ENCODE data around the gene PMVK.

Gene PMVK

DNA sequence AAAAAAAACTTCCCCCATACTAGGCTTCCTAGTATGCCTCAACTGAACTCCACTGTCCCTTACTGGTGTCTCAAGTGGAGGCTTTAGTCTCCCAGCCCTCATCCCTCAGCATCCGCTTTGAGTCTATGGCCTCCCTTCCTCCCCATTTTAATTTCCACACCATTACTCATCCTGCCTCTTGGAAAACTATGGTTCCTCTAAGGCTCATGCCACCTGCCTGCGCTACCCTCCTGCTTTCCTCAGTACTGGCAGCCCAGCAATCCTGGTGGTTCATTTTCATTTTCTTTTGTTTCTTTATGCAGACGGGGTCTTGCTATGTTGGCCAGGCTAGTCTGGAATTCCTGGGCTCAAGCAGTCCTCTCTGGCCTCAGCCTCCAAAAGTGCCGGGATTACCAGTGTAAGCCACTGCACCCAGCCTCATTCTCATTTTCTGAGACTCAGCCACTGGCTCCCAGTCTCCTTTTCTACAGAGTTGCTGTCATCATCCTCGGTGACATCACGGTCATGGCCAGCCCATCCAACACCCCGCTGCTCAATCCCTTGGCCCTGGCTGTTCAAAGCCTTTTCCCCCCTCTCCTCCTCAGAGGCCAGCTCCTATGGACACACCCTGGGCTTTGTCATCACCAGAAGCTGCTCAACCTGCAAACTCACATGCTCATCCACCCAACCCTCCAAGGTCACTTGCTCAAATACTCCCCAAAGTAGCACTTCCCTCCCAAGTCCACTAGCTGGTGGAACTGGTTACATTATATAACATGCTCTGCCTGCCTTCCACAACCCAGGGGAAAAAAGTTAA is 2.3 kb upstream of the PMVK start:
- Histone ChIP-seq H3K36me3 (ENCODE audit: insufficient read depth, low read length) (no peaks in the 10 kb centered on the region), H3K9me3 (ENCODE audit: low read depth, low read length) (no peaks in the 10 kb centered on the region), H3K27ac (peak overlapping the region; percentile 99; the same call in 1 of the 2 replicates), H3K9ac (ENCODE audit: insufficient read length) (no peak overlapping the region), H3K4me3 (no peak overlapping the region)
- TF ChIP-seq POLR2AphosphoS5 (IDR thresholded peaks at IDR 0.05; ENCODE audit: borderline replicate concordance, low read depth, low read length) (no peak), FOXP2 (optimal IDR thresholded peaks at IDR 0.05; ENCODE audit: control extremely low read depth, extremely low read length, insufficient read depth) (no peak), EZH2 (IDR thresholded peaks at IDR 0.05) (no peak)
- no peak for DNase-seq (ENCODE audit: low read depth, low spot score)

DNA sequence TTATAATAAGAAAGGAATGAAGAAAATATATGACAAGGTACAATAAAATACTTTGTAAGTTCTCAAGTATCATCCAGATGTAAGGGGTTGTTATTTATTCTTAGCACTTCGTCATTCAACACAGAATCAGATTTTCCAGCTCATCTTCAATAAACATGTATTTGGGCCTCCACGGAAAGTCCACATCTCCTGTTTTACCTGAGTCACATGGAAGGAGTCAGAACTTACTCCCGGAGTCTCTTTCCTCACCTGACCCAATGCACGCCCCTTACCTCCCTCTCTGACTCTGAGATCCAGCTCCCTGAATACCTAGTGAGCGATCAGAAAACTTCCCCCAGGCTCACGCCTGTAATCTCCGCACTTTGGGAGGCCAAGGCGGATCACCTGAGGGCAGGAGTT is 1.5 kb upstream of the PMVK start:
- Histone ChIP-seq H3K36me3 (ENCODE audit: insufficient read depth, low read length) (no peaks in the 10 kb centered on the region), H3K27ac (peak overlapping the region; percentile 99), H3K9ac (ENCODE audit: insufficient read length) (peak overlapping the region; percentile 99), H3K4me3 (peak overlapping the region; percentile 98), H3K9me3 (ENCODE audit: low read depth, low read length) (no peaks in the 10 kb centered on the region)
- no peak for DNase-seq (ENCODE audit: low read depth, low spot score)
- TF ChIP-seq EZH2 (IDR thresholded peaks at IDR 0.05) (no peak), POLR2AphosphoS5 (IDR thresholded peaks at IDR 0.05; ENCODE audit: borderline replicate concordance, low read depth, low read length) (no peak)

DNA sequence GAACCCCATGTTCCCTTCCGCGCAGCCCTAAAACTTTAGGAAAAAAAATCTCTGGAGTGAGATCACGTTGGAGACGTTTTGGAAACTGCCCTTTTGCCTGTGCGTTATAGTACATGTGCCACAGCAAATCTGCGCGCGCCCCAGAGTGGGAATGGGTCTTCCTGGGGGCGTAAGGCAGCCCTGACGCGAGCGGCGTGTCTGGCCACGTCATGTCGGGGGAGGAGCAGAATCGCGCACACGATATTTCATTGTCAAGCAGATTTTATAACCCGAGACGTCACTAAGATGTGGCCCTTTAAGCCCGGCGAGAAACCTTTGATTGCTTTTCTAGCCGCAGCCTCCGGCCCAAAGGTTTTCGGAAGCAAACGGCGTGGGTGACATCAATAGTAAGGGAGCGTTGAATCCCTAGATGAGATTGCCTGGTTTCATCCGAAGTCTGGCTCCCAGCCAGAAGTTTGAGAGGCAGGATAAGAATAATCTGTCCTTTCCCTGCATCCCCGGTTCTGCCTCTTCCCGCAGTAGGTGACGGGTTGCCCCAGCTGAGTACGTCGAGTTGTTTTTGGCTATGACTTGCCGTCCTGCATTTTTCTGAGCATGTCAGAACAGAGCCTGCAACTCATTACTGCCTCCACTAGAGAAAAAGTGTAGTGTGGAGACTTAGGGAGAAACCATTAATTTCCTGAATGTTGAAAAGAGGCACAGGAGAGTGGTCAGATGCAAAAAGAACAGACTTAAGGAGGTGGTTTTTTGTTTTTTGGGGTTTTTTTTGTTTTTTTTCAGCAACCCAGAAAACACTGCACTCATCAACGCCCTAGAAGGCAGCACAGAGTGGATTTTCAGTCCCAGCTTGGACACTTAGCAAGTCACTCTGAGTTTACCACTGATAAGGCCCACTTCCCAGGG is 817 bp upstream of the PMVK start:
- TF ChIP-seq EZH2 (IDR thresholded peaks at IDR 0.05) = no peak
- TF ChIP-seq POLR2AphosphoS5 (IDR thresholded peaks at IDR 0.05; ENCODE audit: borderline replicate concordance, low read depth, low read length) = peak; percentile 73
- TF ChIP-seq FOXP2 (optimal IDR thresholded peaks at IDR 0.05; ENCODE audit: control extremely low read depth, extremely low read length, insufficient read depth) = no peak
- H3K9ac ChIP-seq (ENCODE audit: insufficient read length) = peak overlapping the region; percentile 99
- peak overlapping the region; percentile 98 for H3K4me3 ChIP-seq
- H3K27ac ChIP-seq = peak overlapping the region; percentile 99
- H3K9me3 ChIP-seq (ENCODE audit: low read depth, low read length) = no peaks in the 10 kb centered on the region
- peak; percentile 85 for DNase-seq (ENCODE audit: low read depth, low spot score)
- no peaks in the 10 kb centered on the region for H3K36me3 ChIP-seq (ENCODE audit: insufficient read depth, low read length)

DNA sequence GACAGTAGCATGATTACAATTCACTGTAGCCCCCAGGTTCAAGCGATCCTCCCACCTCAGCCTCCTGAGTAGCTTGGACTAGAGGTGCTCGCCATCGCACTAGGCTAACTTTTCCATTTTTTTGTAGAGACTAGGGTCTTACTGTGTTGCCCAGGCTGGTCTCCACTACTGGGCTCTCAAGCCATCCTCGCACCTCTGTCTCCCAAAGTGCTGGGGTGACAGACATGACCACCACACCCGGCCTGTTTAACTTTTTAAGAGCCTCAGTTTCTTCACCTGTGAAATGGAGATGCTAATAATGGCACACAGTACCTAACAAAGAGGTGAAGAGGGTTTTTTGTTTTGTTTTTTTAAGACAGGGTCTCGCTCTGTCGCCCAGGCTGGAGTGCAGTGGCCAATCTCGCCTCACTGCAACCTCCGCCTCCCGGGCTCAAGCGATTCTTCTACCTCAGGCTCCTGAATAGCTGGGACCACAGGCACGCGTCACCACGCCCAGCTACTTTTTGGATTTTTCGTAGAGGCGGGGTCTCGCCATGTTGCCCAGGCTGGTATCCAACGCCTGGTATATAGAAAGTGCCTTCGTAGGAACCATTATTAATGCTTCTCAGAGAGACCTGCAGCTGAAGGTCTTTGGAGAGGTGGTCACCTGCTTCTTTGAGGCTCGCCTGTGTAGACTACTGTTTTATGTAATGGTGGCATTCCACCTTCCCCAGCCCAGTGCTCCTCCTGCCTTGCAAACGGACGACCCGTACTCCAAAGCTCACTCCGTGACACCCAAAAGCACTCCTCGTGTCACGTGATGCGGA is 567 bp downstream of the PMVK start:
- no peaks in the 10 kb centered on the region for H3K36me3 ChIP-seq (ENCODE audit: insufficient read depth, low read length)
- H3K4me3 ChIP-seq = peak overlapping the region; percentile 98
- no peaks in the 10 kb centered on the region for H3K9me3 ChIP-seq (ENCODE audit: low read depth, low read length)
- peak overlapping the region; percentile 99 for H3K27ac ChIP-seq
- no peak for DNase-seq (ENCODE audit: low read depth, low spot score)
- peak overlapping the region; percentile 99 for H3K9ac ChIP-seq (ENCODE audit: insufficient read length)
- TF ChIP-seq FOXP2 (optimal IDR thresholded peaks at IDR 0.05; ENCODE audit: control extremely low read depth, extremely low read length, insufficient read depth) (no peak), EZH2 (IDR thresholded peaks at IDR 0.05) (no peak), POLR2AphosphoS5 (IDR thresholded peaks at IDR 0.05; ENCODE audit: borderline replicate concordance, low read depth, low read length) (no peak)

DNA sequence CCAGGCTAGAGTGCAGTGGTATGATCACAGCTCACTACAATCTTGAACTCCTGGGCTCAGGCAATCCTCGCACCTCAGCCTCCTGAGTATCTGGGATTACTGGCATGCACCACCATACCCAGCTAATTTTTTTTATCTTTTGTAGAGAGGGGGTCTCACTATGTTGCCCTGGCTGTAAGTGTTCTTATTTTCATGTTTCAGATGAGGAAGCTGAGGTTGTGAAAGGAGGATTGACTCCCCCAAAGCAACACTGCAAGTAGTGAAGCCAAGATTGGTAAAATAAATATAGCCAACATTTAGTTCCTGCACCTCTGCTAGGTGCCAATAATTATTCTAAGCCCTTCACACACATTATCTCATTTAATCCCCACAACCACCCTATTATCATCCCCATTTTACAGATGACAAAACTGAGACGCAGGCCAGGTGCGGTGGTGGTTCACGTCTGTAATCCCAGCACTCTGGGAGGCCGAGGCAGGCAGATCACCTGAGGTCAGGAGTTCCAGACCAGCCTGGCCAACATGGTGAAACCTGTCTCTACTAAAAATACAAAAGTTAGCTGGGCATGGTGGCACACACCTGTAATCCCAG is 2.1 kb downstream of the PMVK start:
- TF ChIP-seq FOXP2 (optimal IDR thresholded peaks at IDR 0.05; ENCODE audit: control extremely low read depth, extremely low read length, insufficient read depth) = no peak
- no peak for TF ChIP-seq POLR2AphosphoS5 (IDR thresholded peaks at IDR 0.05; ENCODE audit: borderline replicate concordance, low read depth, low read length)
- no peak for TF ChIP-seq EZH2 (IDR thresholded peaks at IDR 0.05)
- Histone ChIP-seq H3K27ac (no peak overlapping the region), H3K9me3 (ENCODE audit: low read depth, low read length) (no peaks in the 10 kb centered on the region), H3K9ac (ENCODE audit: insufficient read length) (no peak overlapping the region), H3K36me3 (ENCODE audit: insufficient read depth, low read length) (no peaks in the 10 kb centered on the region), H3K4me3 (no peak overlapping the region)
- no peak for DNase-seq (ENCODE audit: low read depth, low spot score)

DNA sequence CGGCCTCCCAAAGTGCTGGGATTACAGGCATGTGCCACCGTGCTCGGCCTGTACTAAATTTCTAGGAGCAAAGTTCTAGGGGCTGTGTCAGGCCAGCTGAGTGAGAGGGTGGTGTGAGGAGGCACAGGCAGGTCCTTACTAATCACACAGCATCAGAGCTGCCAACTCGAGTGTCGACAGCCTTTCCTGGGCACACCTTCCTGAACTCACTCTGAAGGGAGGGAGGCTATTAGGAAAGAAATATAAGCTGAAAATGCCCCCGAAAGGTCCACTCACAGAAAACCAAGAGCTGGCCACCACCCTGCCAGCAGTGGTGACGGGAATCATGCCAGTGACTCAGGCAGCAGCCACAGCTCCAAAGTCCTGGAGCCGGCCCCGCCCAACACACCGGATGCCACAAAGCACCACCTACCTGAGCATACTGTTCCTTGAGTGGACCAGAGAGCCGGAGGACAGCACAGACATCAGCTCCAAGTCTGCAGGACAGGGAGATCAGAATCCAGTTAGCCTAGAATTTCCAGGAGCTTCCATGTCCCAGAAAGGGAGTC is 4.5 kb downstream of the PMVK start:
- Histone ChIP-seq H3K9ac (ENCODE audit: insufficient read length) (no peak overlapping the region), H3K4me3 (no peak overlapping the region), H3K9me3 (ENCODE audit: low read depth, low read length) (no peaks in the 10 kb centered on the region), H3K36me3 (ENCODE audit: insufficient read depth, low read length) (peaks cover 10% of the 10 kb centered on the region; the same call in 1 of the 2 replicates), H3K27ac (no peak overlapping the region)
- no peak for DNase-seq (ENCODE audit: low read depth, low spot score)
- TF ChIP-seq FOXP2 (optimal IDR thresholded peaks at IDR 0.05; ENCODE audit: control extremely low read depth, extremely low read length, insufficient read depth) (no peak), POLR2AphosphoS5 (IDR thresholded peaks at IDR 0.05; ENCODE audit: borderline replicate concordance, low read depth, low read length) (no peak), EZH2 (IDR thresholded peaks at IDR 0.05) (no peak)

DNA sequence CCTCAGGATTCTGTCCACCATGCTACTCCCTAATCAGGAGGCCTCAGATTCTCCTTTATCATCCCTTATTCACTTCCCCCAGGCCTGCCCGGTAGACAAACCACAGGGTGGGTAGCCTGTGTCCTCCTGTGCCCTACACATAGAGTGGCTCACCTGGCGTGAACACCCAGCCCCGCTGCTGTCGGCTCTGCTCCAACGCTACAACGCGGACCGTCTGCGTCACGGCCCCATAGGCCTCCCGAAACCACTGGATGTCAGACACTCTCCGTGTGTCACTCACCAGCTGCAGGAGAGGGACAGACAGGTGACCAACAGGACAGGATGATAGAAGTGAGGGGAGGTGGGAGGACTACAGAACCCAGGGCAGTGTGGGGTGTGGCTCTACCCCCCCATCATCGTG is 10.3 kb downstream of the PMVK start:
- Histone ChIP-seq H3K36me3 (ENCODE audit: insufficient read depth, low read length) (peaks cover 36% of the 10 kb centered on the region; the same call in 1 of the 2 replicates), H3K9ac (ENCODE audit: insufficient read length) (no peak overlapping the region), H3K27ac (no peak overlapping the region), H3K4me3 (no peak overlapping the region), H3K9me3 (ENCODE audit: low read depth, low read length) (no peaks in the 10 kb centered on the region)
- DNase-seq (ENCODE audit: low read depth, low spot score) = no peak
- TF ChIP-seq FOXP2 (optimal IDR thresholded peaks at IDR 0.05; ENCODE audit: control extremely low read depth, extremely low read length, insufficient read depth) = no peak
- TF ChIP-seq POLR2AphosphoS5 (IDR thresholded peaks at IDR 0.05; ENCODE audit: borderline replicate concordance, low read depth, low read length) = no peak
- no peak for TF ChIP-seq EZH2 (IDR thresholded peaks at IDR 0.05)
